ENCODE measurements around the gene L3MBTL4. TPM values are rescaled to one million over a fixed set of nuclear protein-coding genes. Genes with fewer than 3 reads are reported as not detected.

The L3MBTL4 gene
- total RNA-seq, 6 experiments from 2014 or later: not detected

DNA sequence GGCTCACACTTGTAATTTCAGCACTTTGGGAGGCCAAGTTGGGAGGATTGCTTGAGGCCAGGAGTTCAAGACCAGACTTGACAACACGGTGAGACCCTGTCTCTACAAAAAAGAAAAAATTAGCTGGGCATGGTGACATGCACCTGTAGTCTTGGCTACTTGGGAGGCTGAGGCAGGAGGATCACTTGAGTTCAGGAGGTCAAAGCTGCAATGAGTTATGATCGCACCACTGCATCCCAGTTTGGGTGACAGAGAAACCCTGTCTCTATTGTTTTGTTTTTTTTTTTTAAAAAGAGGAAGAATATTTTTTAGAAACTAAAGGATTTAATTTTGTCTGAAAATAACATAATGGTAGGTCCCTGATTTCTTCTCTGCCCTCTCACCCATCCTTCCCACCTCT is 440.0 kb downstream of the L3MBTL4 start:
- H3K4me3 Mint-ChIP-seq: no peak overlapping the region
- H3K4me1 Mint-ChIP-seq (ENCODE audit: low read depth): peaks cover 7% of the 10 kb centered on the region; the same call in 1 of the 2 replicates
- H3K9me3 Mint-ChIP-seq: peaks cover 26% of the 10 kb centered on the region
- TF ChIP-seq, protein P1, sequence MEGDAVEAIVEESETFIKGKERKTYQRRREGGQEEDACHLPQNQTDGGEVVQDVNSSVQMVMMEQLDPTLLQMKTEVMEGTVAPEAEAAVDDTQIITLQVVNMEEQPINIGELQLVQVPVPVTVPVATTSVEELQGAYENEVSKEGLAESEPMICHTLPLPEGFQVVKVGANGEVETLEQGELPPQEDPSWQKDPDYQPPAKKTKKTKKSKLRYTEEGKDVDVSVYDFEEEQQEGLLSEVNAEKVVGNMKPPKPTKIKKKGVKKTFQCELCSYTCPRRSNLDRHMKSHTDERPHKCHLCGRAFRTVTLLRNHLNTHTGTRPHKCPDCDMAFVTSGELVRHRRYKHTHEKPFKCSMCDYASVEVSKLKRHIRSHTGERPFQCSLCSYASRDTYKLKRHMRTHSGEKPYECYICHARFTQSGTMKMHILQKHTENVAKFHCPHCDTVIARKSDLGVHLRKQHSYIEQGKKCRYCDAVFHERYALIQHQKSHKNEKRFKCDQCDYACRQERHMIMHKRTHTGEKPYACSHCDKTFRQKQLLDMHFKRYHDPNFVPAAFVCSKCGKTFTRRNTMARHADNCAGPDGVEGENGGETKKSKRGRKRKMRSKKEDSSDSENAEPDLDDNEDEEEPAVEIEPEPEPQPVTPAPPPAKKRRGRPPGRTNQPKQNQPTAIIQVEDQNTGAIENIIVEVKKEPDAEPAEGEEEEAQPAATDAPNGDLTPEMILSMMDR (IDR thresholded peaks at IDR 0.05): no peak
- H3K27me3 Mint-ChIP-seq (ENCODE audit: insufficient read depth): no peaks in the 10 kb centered on the region
- H3K36me3 Mint-ChIP-seq (ENCODE audit: low read depth): no peaks in the 10 kb centered on the region
- DNase-seq: no peak
- H3K27ac Mint-ChIP-seq: no peak overlapping the region

DNA sequence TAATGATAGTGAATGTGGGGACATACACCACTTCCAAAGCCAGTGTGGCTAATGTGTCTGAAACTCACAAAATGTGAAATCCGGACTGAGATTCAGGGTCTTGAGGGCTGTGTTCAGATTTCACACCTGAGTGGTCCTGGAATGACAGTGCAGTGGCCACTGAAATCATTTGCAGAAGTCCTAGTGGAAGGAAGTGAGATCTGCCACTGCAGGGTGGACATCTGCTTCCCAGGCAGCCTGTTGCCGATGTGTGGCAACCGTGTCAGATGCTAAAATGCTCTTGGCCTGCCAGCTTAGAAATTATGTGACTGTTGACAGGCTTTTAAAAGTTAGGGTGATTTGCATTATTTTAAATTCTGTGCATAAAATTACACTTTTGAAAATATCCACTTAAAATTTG is 441.6 kb downstream of the L3MBTL4 start:
- Mint-ChIP-seq H3K4me1 (ENCODE audit: low read depth) (peaks cover 7% of the 10 kb centered on the region; the same call in 1 of the 2 replicates), H3K36me3 (ENCODE audit: low read depth) (no peaks in the 10 kb centered on the region), H3K4me3 (no peak overlapping the region), H3K9me3 (peaks cover 26% of the 10 kb centered on the region), H3K27me3 (ENCODE audit: insufficient read depth) (no peaks in the 10 kb centered on the region; the same call in 1 of the 2 replicates), H3K27ac (no peak overlapping the region)
- TF ChIP-seq, protein P1 (IDR thresholded peaks at IDR 0.05): no peak
- DNase-seq: no peak

DNA sequence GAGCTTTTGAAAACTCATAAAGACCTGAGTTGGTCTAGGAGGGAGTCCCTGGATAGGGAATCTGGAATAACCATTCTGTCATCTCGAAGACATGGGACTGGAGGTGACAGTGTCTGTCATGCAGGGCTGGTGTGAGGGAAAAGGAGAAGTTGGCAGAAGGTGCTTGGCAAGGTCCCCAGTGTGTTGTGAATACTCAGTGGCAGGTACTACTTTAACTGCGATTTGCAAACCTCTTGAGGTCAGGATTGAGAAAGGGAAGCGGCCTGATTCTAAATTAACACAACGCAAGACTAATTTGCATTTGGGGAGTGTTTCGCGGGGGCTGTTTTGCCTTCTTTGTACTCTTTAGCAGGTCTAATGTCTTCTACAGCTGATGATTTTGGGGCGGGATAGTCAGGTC is 442.4 kb downstream of the L3MBTL4 start:
- Mint-ChIP-seq H3K27me3 (ENCODE audit: insufficient read depth) (no peaks in the 10 kb centered on the region; the same call in 1 of the 2 replicates), H3K4me1 (ENCODE audit: low read depth) (peaks cover 7% of the 10 kb centered on the region; the same call in 1 of the 2 replicates), H3K9me3 (peaks cover 30% of the 10 kb centered on the region), H3K4me3 (no peak overlapping the region), H3K36me3 (ENCODE audit: low read depth) (no peaks in the 10 kb centered on the region), H3K27ac (no peak overlapping the region)
- no peak for DNase-seq
- TF ChIP-seq, protein P1 (IDR thresholded peaks at IDR 0.05): no peak

DNA sequence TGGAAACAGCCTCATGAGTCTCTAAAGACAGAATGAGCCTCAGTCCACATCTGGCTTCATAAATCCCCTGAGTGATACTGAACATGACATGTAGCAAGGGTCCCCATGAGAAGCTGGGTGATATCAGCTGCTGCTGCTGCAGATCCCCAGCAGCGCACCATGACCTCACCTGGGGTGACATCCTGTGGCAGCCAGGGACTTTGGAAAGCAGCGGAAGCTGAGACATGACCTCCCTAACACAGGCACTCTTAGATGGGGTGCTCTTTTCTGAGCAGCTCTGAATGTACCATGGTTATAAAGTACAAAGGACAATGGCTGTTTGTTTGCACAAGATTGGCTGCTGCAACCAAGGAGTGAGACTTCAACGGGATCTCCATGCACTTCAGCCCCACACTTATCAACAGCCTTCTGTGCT is 444.7 kb downstream of the L3MBTL4 start:
- no peaks in the 10 kb centered on the region for H3K36me3 Mint-ChIP-seq (ENCODE audit: low read depth)
- no peak overlapping the region for H3K27ac Mint-ChIP-seq
- no peaks in the 10 kb centered on the region; the same call in 1 of the 2 replicates for H3K27me3 Mint-ChIP-seq (ENCODE audit: insufficient read depth)
- no peak overlapping the region for H3K4me3 Mint-ChIP-seq
- peaks cover 34% of the 10 kb centered on the region for H3K9me3 Mint-ChIP-seq
- peaks cover 1% of the 10 kb centered on the region; the same call in 1 of the 2 replicates for H3K4me1 Mint-ChIP-seq (ENCODE audit: low read depth)
- TF ChIP-seq, protein P1 (IDR thresholded peaks at IDR 0.05): no peak
- DNase-seq: no peak

DNA sequence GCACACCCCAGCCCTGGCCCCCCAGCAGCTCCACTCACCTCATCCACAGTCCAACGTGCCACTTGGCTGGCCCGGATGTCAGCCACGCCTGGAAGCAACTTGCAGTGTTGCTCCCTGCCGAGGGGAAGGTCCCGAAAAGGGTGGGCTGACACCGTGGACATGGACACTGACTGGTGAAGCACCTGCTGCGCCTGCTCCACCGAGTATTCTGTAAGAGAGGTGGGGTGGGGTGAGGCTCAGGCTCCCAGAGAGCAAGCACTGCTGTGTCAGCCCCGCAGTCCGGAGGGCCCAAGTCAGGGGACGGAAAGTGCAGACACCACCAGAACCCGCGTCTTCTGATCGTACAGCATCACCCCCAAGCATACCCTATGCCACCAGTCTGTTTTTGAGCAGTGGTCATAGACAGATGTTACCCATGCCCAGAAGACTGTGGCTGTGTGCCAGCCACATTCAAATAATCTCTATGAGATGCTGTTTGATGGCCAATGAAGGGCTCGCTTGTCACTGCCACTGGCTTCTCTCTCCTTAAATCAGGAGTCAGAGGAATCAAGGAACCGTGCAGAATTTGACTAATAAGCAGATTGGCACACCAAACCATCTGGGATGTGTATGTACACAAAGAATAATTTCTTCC is 445.2 kb downstream of the L3MBTL4 start:
- DNase-seq: no peak
- Mint-ChIP-seq H3K27ac (no peak overlapping the region), H3K9me3 (peaks cover 29% of the 10 kb centered on the region), H3K27me3 (ENCODE audit: insufficient read depth) (no peaks in the 10 kb centered on the region; the same call in 1 of the 2 replicates), H3K4me1 (ENCODE audit: low read depth) (no peaks in the 10 kb centered on the region), H3K36me3 (ENCODE audit: low read depth) (no peaks in the 10 kb centered on the region), H3K4me3 (no peak overlapping the region)
- TF ChIP-seq, protein P1 (IDR thresholded peaks at IDR 0.05): no peak
